HFF-Myc (cell line): ENCODE results near the gene IGSF5.

Experiments
- DNase-seq: peaks from one replicate; pipeline ENCODE4 v3.0.0-alpha.2; 2011; ENCODE audit warnings: low read depth; ENCODE audit errors: extremely low read depth
- H3K4me3 ChIP-seq: replicated peaks from 2 replicates; pipeline ENCODE4 v1.5.1; 2011; ENCODE audit warnings: low read depth, mild to moderate bottlenecking, control low read depth, low read length
- TF ChIP-seq, protein P1 (sequence below): IDR thresholded peaks from 2 replicates; pipeline ENCODE4 v1.5.1; 2012; ENCODE audit warnings: mild to moderate bottlenecking, low read depth, low read length, control low read depth; ENCODE audit errors: missing control alignments

The IGSF5 gene

DNA sequence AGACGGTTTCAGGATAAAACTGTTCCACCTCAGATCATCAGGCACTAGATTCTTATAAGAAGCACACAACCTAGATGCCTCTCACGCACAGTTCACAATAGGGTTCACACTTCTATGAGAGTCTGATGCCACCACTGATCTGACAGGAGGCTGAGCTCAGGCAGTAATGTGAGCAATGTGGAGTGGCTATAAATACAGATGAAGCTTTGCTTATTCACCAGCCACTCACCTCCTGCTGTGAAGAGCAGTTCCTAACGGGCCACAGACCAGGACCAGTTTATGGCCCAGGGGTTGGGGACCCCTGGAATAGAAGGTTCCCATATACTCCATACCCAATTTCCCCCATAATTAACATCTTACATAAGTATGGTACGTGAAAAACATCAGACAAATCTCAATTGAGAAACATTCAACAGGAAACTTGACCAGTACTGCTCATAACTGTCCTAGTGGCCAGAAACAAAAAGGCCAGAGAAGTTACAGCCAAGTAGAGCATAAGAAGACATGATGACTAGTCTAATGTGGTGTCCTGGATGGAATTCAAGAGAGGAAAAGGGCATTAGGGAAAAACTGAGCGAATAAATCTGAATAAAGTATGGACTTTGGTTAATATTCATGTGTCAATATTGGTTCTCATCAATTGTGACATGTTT is 24.7 kb upstream of the IGSF5 start:
- TF ChIP-seq, protein P1, sequence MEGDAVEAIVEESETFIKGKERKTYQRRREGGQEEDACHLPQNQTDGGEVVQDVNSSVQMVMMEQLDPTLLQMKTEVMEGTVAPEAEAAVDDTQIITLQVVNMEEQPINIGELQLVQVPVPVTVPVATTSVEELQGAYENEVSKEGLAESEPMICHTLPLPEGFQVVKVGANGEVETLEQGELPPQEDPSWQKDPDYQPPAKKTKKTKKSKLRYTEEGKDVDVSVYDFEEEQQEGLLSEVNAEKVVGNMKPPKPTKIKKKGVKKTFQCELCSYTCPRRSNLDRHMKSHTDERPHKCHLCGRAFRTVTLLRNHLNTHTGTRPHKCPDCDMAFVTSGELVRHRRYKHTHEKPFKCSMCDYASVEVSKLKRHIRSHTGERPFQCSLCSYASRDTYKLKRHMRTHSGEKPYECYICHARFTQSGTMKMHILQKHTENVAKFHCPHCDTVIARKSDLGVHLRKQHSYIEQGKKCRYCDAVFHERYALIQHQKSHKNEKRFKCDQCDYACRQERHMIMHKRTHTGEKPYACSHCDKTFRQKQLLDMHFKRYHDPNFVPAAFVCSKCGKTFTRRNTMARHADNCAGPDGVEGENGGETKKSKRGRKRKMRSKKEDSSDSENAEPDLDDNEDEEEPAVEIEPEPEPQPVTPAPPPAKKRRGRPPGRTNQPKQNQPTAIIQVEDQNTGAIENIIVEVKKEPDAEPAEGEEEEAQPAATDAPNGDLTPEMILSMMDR: no peak
- DNase-seq: no peak
- no peak overlapping the region for H3K4me3 ChIP-seq

DNA sequence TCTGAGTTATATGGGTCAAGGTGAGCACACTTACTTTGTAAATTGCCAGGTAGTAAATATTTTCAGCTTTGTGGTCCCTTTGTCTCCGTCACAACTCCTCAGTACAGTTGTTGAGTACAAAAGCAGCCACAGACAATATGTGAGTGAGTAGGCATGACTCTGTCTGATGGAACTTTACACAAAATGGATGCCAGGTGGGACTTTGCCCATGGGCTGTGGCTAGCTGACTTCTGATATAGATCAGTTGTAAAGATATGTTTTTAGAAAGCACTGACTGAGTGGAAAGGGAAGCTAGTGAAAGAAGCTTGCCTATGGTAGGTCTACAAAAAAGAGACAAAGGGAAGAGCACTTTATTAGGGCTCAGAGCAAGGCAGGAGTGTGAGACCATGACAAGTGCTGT is 23.1 kb upstream of the IGSF5 start:
- no peak overlapping the region for H3K4me3 ChIP-seq
- TF ChIP-seq, protein P1: no peak
- no peak for DNase-seq

DNA sequence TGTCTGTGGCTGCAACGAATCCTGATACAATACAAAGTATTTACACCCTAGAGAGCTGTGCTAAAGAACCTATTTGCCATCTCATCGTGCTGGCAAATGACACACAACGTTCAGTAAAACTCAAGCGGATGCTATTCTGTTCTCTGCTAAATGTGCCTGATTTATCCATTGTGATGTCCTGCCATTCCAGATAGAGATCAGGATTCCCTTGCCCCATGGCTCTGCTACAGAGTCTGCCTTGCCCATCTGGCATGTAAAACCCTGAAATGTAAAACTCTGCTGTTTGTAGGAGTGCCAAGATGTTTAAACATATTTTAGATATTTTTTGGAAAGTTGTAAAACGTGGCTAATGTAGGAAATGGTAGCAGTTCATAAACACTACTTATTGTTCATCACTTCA is 20.0 kb upstream of the IGSF5 start:
- TF ChIP-seq, protein P1: no peak
- DNase-seq: no peak
- H3K4me3 ChIP-seq: no peak overlapping the region

DNA sequence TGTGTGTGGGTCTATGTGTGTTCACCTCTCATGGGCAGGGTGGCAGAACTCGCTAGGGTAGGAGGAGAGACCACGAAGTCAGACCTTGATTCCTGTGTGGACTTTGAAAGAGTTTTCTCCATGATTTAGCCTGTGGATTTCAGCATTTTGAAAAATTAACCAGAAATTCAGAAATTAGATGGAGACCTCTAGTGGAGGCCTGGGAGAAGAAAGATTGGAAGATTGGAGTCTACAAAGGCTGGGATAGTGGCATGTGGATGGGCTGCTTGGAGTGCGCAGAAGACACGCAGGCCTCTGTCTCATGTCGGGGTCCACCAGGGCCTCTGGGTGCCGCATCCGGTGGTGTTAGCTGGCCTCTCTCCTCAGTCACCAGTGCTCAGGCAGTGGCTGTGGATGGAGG is 18.9 kb upstream of the IGSF5 start:
- TF ChIP-seq, protein P1: peak; percentile 23

DNA sequence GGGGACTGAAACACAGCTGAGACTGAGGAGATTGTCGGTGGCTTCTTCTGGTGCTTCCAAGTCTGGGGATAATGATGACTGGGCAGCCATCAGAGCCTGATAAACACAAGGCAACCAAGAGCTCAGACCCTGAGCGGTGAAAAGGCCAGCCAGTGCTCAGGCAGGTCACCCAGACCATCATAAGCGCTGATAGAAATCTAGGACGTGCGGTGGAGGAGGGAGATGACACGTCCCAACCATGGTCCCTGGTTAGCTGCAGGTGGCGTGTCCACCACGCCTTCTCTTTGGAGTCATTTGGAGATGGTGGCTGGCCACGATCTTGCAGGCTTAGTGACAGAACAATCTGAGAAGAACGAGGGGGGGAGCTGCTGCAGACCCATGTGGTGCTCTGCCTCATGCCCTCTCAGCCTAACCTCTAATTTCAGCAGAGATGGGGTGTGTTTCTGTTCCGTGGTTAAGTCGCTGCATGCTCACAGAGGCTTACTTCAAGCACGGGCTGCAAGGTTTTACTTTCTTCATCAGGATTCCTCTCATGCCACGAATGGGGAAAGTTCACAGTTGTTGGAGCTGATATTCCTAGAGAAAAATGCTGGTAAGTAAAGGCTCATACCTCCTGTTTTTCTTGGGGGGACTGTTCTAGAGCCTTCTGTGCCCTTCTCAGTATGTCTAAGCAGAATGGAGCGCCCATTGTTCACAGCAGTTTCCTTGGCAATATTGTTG is 17.4 kb upstream of the IGSF5 start:
- H3K4me3 ChIP-seq: no peak overlapping the region
- TF ChIP-seq, protein P1: no peak
- DNase-seq: no peak

More for the DNA sequence above, 18.9 kb upstream of the IGSF5 start:
- DNase-seq: no peak
- H3K4me3 ChIP-seq: no peak overlapping the region

DNA sequence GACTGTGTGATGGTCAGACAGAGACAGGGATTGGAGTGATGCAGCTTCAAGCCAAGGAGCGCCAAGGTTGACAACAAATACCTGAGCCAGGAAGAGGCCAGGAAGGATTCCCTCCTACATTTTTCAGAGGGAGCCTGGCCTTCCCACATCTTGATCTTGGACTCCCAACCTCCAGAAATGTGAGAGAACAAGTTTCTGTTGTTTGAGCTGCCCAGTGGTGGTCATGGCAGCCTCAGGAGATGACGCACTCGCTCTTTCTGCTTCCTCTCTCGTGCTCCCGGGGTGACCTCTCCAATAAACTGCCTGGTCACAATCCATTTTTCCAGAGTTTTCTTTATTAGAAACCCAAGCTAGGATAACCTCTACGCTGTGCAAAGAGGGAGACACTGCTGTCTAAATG is 16.6 kb upstream of the IGSF5 start:
- DNase-seq: no peak
- no peak overlapping the region for H3K4me3 ChIP-seq
- TF ChIP-seq, protein P1: no peak
